Measurements from ENCODE around the gene INTS15.

DNA sequence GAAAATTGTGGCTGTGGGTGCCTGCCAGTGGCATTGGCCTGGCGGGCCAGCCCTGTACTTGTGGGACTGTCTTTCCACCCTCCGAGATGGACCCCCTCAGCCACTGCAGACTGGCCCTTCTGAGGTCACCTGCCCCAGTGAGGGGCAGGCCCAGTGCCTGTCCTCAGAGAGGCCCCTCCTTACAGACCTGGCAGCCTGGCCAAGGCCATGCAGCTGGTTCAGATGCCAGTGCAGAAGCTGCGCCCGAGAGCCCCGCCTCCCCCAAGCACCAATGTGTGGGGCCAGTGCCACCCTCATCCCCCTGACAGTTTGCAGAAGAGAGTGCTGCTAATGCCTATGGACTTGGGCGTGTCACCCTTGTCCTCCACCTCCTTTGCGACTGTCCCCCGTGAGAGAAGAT lies 57.3 kb downstream of the INTS15 start:
- TF ChIP-seq EZH2phosphoT487 (IDR thresholded peaks at IDR 0.05; ENCODE audit: borderline replicate concordance) = no peak
- TF ChIP-seq, protein P1, sequence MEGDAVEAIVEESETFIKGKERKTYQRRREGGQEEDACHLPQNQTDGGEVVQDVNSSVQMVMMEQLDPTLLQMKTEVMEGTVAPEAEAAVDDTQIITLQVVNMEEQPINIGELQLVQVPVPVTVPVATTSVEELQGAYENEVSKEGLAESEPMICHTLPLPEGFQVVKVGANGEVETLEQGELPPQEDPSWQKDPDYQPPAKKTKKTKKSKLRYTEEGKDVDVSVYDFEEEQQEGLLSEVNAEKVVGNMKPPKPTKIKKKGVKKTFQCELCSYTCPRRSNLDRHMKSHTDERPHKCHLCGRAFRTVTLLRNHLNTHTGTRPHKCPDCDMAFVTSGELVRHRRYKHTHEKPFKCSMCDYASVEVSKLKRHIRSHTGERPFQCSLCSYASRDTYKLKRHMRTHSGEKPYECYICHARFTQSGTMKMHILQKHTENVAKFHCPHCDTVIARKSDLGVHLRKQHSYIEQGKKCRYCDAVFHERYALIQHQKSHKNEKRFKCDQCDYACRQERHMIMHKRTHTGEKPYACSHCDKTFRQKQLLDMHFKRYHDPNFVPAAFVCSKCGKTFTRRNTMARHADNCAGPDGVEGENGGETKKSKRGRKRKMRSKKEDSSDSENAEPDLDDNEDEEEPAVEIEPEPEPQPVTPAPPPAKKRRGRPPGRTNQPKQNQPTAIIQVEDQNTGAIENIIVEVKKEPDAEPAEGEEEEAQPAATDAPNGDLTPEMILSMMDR (conservative IDR thresholded peaks at IDR 0.05; ENCODE audit: low read length) = no peak
